Kidney epithelial cell (primary cell): ENCODE data around the gene AIFM2. TPM values are rescaled to one million over a fixed set of nuclear protein-coding genes. Genes with fewer than 3 reads are reported as not detected.

Experiments used
- DNase-seq: peaks from one replicate; pipeline ENCODE4 v3.0.0-alpha.2; 2010; ENCODE audit warnings: low read depth
- H3K27me3 ChIP-seq: 2 replicates; pipeline ENCODE4 v1.6.0; 2011; ENCODE audit warnings: low read length; ENCODE audit not compliant: control insufficient read depth, insufficient read depth
- H3K36me3 ChIP-seq: 2 replicates; pipeline ENCODE4 v1.5.1; 2011; ENCODE audit warnings: low read length; ENCODE audit not compliant: control insufficient read depth, insufficient read depth
- H3K4me3 ChIP-seq: 2 replicates; pipeline ENCODE4 v1.5.1; 2011; ENCODE audit warnings: low read depth, mild to moderate bottlenecking, control low read depth, low read length
- total RNA-seq: library from RNA; depleted of rRNA; stranded (reverse); fragments of >200 nt; gene quantifications from 2 replicates; pipeline ENCODE4 v1.2.3, GENCODE V29; 2015
- TF ChIP-seq, protein P1 (sequence below): IDR thresholded peaks from 2 replicates; pipeline ENCODE4 v1.5.1; 2011; ENCODE audit warnings: mild to moderate bottlenecking, moderate library complexity, low read length, control low read depth, inconsistent platforms; ENCODE audit not compliant: insufficient read depth, poor library complexity, severe bottlenecking

Gene AIFM2
- total RNA-seq, 1 donor from 2014 or later, result 12.4 TPM

DNA sequence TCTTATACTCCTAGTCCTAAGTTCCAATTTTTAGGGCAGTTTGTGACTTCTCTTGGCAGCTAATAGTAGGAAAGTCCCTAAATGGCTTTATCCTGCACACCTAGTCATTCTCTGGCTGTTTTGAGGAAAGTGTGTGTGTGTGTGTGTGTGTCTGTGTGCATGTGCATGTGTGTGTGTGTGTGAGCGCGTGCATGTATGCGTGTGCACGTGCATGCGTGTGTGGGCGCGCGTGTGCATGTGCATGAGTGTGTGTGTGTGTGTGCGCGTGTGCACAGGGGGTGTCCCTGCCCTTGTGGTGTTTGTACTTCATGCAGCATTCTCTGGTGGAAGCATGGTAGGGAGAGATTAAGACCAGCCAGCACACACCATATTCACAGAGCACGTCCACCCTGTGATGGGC lies 61.8 kb downstream of the AIFM2 start:
- Histone ChIP-seq H3K36me3 (no peaks in the 10 kb centered on the region), H3K27me3 (no peaks in the 10 kb centered on the region), H3K4me3 (no peak overlapping the region)
- TF ChIP-seq, protein P1, sequence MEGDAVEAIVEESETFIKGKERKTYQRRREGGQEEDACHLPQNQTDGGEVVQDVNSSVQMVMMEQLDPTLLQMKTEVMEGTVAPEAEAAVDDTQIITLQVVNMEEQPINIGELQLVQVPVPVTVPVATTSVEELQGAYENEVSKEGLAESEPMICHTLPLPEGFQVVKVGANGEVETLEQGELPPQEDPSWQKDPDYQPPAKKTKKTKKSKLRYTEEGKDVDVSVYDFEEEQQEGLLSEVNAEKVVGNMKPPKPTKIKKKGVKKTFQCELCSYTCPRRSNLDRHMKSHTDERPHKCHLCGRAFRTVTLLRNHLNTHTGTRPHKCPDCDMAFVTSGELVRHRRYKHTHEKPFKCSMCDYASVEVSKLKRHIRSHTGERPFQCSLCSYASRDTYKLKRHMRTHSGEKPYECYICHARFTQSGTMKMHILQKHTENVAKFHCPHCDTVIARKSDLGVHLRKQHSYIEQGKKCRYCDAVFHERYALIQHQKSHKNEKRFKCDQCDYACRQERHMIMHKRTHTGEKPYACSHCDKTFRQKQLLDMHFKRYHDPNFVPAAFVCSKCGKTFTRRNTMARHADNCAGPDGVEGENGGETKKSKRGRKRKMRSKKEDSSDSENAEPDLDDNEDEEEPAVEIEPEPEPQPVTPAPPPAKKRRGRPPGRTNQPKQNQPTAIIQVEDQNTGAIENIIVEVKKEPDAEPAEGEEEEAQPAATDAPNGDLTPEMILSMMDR, result no peak
- DNase-seq, result no peak

DNA sequence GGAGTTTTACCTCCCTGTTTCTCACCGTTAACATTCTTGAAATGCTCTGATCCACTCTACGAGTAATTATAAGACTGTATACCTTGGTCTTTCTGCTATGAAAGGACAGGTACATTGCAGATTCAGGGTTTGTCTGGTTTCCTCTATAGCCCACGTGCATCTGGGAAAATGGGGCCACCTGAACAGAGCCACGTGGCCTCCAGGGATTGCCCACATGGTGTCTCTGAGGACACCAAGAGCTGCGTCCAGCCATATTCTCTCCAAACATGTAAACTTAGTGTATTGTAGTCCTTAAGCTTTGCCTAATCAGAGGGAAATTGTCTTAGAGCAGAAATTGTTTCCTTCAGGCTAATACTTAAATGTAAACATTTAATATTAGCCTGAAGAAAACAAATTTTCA lies 63.3 kb downstream of the AIFM2 start:
- H3K27me3 ChIP-seq, result no peaks in the 10 kb centered on the region
- DNase-seq, result no peak
- no peaks in the 10 kb centered on the region for H3K36me3 ChIP-seq
- H3K4me3 ChIP-seq, result no peak overlapping the region
- TF ChIP-seq, protein P1, result no peak

DNA sequence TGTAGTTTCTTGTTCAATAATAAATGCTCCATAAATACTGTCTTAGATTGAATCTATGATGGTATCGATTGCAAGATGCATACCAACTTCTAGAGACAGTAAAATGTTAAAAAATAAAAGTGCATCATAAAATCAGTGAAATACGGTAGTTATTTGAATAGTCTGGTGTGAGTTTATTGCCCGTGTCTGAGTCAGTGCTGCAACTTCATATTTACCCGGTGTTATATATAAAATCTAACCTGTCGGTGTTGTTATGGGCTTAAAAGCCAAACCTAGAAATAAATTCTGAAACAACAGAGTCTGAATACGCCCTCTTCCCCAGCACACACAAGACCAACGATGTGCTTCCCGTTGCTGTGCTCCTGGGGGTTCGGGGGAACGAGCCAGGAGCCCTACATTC lies 63.7 kb downstream of the AIFM2 start:
- Histone ChIP-seq H3K27me3 (no peaks in the 10 kb centered on the region), H3K36me3 (no peaks in the 10 kb centered on the region), H3K4me3 (no peak overlapping the region)
- TF ChIP-seq, protein P1, result no peak
- no peak for DNase-seq

DNA sequence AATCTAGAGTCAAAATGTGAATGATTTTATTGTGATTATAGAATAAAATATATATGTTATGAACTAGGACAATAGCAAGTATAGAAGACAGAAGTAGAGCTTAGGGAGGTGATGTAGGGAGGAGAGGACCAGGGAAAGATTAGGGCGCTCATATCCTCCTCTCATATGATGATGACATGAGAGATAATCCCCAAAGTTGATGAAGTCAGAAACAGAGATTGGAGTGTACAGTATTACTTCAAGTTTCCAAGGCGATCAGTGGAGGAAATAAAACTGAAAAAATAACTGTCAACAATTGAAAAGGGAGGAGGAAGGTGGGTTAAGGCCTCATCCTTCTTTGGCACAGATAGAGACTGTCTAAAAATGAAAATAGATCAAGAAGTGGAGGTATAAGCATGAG lies 65.0 kb downstream of the AIFM2 start:
- no peaks in the 10 kb centered on the region for H3K27me3 ChIP-seq
- no peak for DNase-seq
- H3K36me3 ChIP-seq, result no peaks in the 10 kb centered on the region
- no peak overlapping the region for H3K4me3 ChIP-seq
- TF ChIP-seq, protein P1, result no peak

DNA sequence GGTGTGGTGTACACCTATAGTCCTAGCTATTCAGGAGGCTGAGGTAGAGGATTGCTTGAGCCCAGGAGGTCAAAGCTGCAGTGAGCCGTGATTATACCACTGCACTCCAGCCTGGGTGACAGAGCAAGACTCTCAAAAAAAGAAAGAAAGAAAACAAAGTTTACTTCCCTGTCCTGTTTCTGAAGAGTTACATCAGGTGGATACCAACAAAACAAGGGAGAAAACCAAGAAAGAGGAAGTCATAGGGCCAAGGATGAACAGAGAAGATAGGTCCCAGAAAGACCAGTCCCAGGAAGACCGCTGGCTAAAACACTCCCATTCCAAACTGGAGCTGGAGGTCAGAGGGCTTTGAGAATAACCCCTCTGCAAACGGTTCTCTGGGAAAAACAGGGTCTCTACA lies 66.4 kb downstream of the AIFM2 start:
- Histone ChIP-seq H3K4me3 (no peak overlapping the region), H3K27me3 (no peaks in the 10 kb centered on the region), H3K36me3 (no peaks in the 10 kb centered on the region)
- TF ChIP-seq, protein P1, result no peak
- DNase-seq, result no peak

DNA sequence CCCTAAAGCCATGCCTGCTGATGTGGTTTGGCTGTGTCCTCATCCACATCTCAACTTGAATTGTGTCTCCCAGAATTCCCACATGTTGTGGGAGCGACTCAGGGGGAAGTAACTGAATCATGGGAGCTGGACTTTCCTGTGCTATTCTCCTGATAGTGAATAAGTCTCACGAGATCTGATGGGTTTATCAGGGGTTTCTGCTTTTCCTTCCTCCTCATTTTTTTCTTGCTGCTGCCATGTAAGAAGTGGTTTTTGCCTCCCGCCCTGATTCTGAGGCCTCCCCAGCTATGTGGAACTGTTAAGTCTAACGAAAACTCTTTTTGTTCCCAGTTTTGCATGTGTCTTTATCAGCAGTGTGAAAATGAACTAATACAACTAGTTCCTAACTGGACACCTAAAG lies 68.1 kb downstream of the AIFM2 start:
- TF ChIP-seq, protein P1, result no peak
- Histone ChIP-seq H3K4me3 (no peak overlapping the region), H3K36me3 (no peaks in the 10 kb centered on the region), H3K27me3 (no peaks in the 10 kb centered on the region)
- DNase-seq, result no peak
